CD4-positive, alpha-beta T cell (primary cell): Measurements from ENCODE around the gene MLXIP. TPM values are rescaled to one million over a fixed set of nuclear protein-coding genes. Genes with fewer than 3 reads are reported as not detected.

Experiments used
- ATAC-seq: fragments of 200-7000 bp; cut with Tn5 transposase; one replicate; pipeline ENCODE4 v1.10.0; 2022; ENCODE audit warnings: mild to moderate bottlenecking; ENCODE audit not compliant: poor library complexity
- CTCF ChIA-PET: fragments of 350-600 bp; sonication (Branson Sonifier 250); formaldehyde crosslinking; loops from one replicate; lab custom pipeline; 2021; ENCODE audit warnings: antibody characterized with exemption, inconsistent platforms; lab: Charles Lee
- POLR2A ChIA-PET: fragments of 350-600 bp; sonication (Branson Sonifier 250); formaldehyde crosslinking; loops from one replicate; lab custom pipeline; 2021; ENCODE audit warnings: antibody characterized with exemption, inconsistent platforms; lab: Charles Lee
- DNase-seq, 14 experiments: peaks; one replicate each; pipeline ENCODE4 v3.0.0-alpha.2; 2013 to 2020; ENCODE audit warnings: mixed read lengths in 2 of 14
- H3K27ac ChIP-seq, 2 donors: one replicate each; pipeline versions ENCODE4 v1.5.1 to v1.7.0; 2013; ENCODE audit warnings: low read length in 2 of 2, low read depth in 1 of 2, mild to moderate bottlenecking in 1 of 2
- H3K27me3 ChIP-seq, 2 experiments: 1 replicate in 1 of 2; 2 replicates in 1 of 2; pipeline versions ENCODE4 v1.6.1 to v1.7.0; 2013; ENCODE audit warnings: low read length in 2 of 2, control low read depth in 1 of 2, mild to moderate bottlenecking in 1 of 2, moderate library complexity in 1 of 2; ENCODE audit not compliant: insufficient read depth in 2 of 2, control insufficient read depth in 1 of 2
- H3K36me3 ChIP-seq: one replicate; pipeline ENCODE4 v1.6.1; 2013; ENCODE audit warnings: low read length, control low read depth; ENCODE audit not compliant: insufficient read depth
- H3K4me1 ChIP-seq: one replicate; pipeline ENCODE4 v1.6.1; 2013; ENCODE audit warnings: low read length, control low read depth; ENCODE audit not compliant: insufficient read depth
- H3K4me3 ChIP-seq: one replicate; pipeline ENCODE4 v1.5.1; 2013; ENCODE audit warnings: mild to moderate bottlenecking, low read length, moderate library complexity
- H3K9me3 ChIP-seq, 2 experiments: 1 replicate in 1 of 2; 2 replicates in 1 of 2; pipeline versions ENCODE4 v1.6.1 to v1.7.0; 2013; ENCODE audit warnings: low read length in 2 of 2, mild to moderate bottlenecking in 2 of 2, control low read depth in 1 of 2, moderate library complexity in 1 of 2; ENCODE audit not compliant: control insufficient read depth in 1 of 2, insufficient read depth in 1 of 2
- H3K27ac Mint-ChIP-seq: one replicate; pipeline ENCODE4 v1.8.0; 2020; ENCODE audit warnings: mixed read lengths
- H3K27me3 Mint-ChIP-seq: one replicate; pipeline ENCODE4 v1.8.0; 2021; ENCODE audit warnings: mixed read lengths
- H3K36me3 Mint-ChIP-seq: one replicate; pipeline ENCODE4 v1.8.0; 2021; ENCODE audit warnings: low read depth, mixed read lengths
- H3K4me1 Mint-ChIP-seq: one replicate; pipeline ENCODE4 v1.8.0; 2021; ENCODE audit warnings: low read depth, mixed read lengths
- H3K4me3 Mint-ChIP-seq: one replicate; pipeline ENCODE4 v1.8.0; 2020; ENCODE audit warnings: mild to moderate bottlenecking, mixed read lengths
- H3K9me3 Mint-ChIP-seq: one replicate; pipeline ENCODE4 v1.8.0; 2020; ENCODE audit warnings: mixed read lengths
- intact Hi-C, 2 experiments: fragments of 100-400 bp; cut with DNase I in 1 of 2; cut with micrococcal nuclease in 1 of 2; formaldehyde crosslinking; loops; one replicate each; pipeline versions ENCODE4 v1.15.1 to v1.9.0; 2023 to 2025; cut with DNase I, micrococcal nuclease
- total RNA-seq, 174 experiments: library from RNA in 2 of 174; stranded (reverse) in 2 of 174; gene quantifications; one replicate each; pipeline ENCODE4 v1.2.3 and lab custom pipeline; 2021 to 2026
- TF ChIP-seq, protein P1 (sequence below): fragments of 200-600 bp; IDR thresholded peaks from one replicate; pipeline ENCODE4 v1.8.0; 2022; ENCODE audit warnings: antibody characterized with exemption, mild to moderate bottlenecking

The MLXIP gene
- total RNA-seq, 2 experiments from 2014 or later = 98.0 to 99.3 TPM

DNA sequence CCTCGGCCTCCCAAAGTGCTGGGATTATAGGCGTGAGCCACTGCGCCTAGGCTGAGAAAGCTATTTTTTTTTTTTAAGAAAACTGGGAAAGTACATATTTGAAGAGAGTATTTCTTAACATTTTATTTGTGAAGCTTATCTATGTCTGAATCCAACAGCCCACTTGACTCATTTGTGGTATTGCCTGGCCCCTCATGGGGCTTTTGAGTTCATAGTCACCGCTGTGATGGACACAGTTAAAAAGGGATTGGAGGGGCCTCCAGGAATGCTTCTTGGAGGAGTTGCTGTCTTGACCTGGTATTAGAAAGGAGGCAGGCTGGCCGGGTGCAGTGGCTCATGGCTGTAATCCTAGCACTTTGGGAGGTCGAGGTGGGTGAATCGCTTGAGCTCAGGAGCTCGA is 30.4 kb upstream of the MLXIP start:
- Histone ChIP-seq H3K4me1 (no peaks in the 10 kb centered on the region), H3K36me3 (no peaks in the 10 kb centered on the region), H3K4me3 (no peak overlapping the region), H3K27ac (no peak overlapping the region), H3K27me3 (no peaks in the 10 kb centered on the region), H3K9me3 (no peaks in the 10 kb centered on the region)
- TF ChIP-seq, protein P1, sequence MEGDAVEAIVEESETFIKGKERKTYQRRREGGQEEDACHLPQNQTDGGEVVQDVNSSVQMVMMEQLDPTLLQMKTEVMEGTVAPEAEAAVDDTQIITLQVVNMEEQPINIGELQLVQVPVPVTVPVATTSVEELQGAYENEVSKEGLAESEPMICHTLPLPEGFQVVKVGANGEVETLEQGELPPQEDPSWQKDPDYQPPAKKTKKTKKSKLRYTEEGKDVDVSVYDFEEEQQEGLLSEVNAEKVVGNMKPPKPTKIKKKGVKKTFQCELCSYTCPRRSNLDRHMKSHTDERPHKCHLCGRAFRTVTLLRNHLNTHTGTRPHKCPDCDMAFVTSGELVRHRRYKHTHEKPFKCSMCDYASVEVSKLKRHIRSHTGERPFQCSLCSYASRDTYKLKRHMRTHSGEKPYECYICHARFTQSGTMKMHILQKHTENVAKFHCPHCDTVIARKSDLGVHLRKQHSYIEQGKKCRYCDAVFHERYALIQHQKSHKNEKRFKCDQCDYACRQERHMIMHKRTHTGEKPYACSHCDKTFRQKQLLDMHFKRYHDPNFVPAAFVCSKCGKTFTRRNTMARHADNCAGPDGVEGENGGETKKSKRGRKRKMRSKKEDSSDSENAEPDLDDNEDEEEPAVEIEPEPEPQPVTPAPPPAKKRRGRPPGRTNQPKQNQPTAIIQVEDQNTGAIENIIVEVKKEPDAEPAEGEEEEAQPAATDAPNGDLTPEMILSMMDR = no peak
- ATAC-seq (no peak), DNase-seq (no peak)
- Mint-ChIP-seq H3K27ac (no peak overlapping the region), H3K4me3 (no peak overlapping the region), H3K9me3 (no peaks in the 10 kb centered on the region), H3K36me3 (peaks cover 10% of the 10 kb centered on the region), H3K27me3 (no peaks in the 10 kb centered on the region), H3K4me1 (no peaks in the 10 kb centered on the region)
- POLR2A ChIA-PET = no interaction called here
- CTCF ChIA-PET = interaction anchor here (1.6 kb wide), 1 partner anchor 75 kb away, joined by 6 read pairs; no protein-coding TSS in a partner anchor
- intact Hi-C loops = no loop called here

DNA sequence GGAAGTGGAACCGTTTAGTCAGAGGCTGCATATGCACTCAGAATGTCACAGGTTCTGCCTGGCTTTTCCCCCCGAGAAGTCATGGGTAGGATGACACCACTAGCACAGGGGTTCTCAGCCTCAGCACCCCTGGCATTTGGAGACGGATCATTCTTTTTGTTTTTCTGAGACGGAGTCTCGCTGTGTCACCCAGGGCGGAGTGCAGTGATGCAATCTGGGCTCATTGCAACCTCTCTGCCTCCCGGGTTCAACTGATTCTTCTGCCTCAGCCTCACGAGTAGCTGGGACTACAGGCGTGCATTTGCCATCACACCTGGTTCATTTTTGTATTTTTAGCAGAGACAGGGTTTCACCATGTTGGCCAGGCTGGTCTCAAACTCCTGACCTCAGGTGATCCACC is 28.7 kb upstream of the MLXIP start:
- Mint-ChIP-seq H3K4me1 (peaks cover 4% of the 10 kb centered on the region), H3K27ac (no peak overlapping the region), H3K4me3 (no peak overlapping the region), H3K27me3 (no peaks in the 10 kb centered on the region), H3K36me3 (peaks cover 15% of the 10 kb centered on the region), H3K9me3 (no peaks in the 10 kb centered on the region)
- Histone ChIP-seq H3K9me3 (no peaks in the 10 kb centered on the region), H3K4me1 (peaks cover 9% of the 10 kb centered on the region), H3K27me3 (no peaks in the 10 kb centered on the region), H3K27ac (no peak overlapping the region), H3K36me3 (no peaks in the 10 kb centered on the region), H3K4me3 (no peak overlapping the region)
- ChIA-PET POLR2A (no interaction called here), CTCF (no interaction called here)
- TF ChIP-seq, protein P1 = no peak
- ATAC-seq (no peak), DNase-seq (no peak)
- intact Hi-C loops = loop anchor here in 1 of 2 experiments (5.0 kb wide), 1 partner anchor 307 kb away; no protein-coding TSS in a partner anchor

DNA sequence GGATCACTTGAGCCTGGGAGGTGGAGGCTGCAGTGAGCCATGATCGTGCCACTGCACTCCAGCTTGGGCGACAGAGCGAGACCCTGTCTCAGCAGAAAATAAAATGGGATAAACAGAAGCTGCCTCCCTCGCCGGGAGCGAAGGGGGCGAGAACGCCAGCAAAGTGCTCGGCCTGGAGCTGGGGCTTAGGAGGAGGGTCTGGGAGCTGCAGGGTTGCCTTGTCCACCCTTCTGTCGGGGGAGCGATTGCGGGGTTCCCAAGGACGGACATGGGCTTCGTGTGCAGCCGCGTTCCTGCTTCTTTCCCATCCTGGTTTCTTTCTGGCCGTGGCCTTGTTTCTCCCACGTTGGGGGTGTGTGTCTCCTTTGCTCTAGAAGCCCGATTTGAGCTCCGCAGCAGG is 27.9 kb upstream of the MLXIP start:
- ChIA-PET CTCF (interaction anchor here (1.7 kb wide), 1 partner anchor 73 kb away, joined by 6 read pairs; no protein-coding TSS in a partner anchor), POLR2A (interaction anchor here (0.6 kb wide), 1 partner anchor 839 kb away, joined by 4 read pairs; no protein-coding TSS in a partner anchor)
- H3K36me3 ChIP-seq = no peaks in the 10 kb centered on the region
- intact Hi-C loops = loop anchor here in 1 of 2 experiments (5.0 kb wide), 1 partner anchor 307 kb away; no protein-coding TSS in a partner anchor
- ATAC-seq = no peak
- Mint-ChIP-seq H3K4me3 (no peak overlapping the region), H3K27me3 (no peaks in the 10 kb centered on the region), H3K4me1 (peaks cover 4% of the 10 kb centered on the region), H3K27ac (no peak overlapping the region), H3K9me3 (no peaks in the 10 kb centered on the region), H3K36me3 (peaks cover 9% of the 10 kb centered on the region)
- no peaks in the 10 kb centered on the region for H3K27me3 ChIP-seq
- no peaks in the 10 kb centered on the region for H3K9me3 ChIP-seq
- H3K4me1 ChIP-seq = peaks cover 9% of the 10 kb centered on the region
- TF ChIP-seq, protein P1 = no peak
- no peak overlapping the region for H3K27ac ChIP-seq
- H3K4me3 ChIP-seq = no peak overlapping the region
- DNase-seq = no peak
